ENCODE results near the gene ACOX3.

ACOX3 gene

DNA sequence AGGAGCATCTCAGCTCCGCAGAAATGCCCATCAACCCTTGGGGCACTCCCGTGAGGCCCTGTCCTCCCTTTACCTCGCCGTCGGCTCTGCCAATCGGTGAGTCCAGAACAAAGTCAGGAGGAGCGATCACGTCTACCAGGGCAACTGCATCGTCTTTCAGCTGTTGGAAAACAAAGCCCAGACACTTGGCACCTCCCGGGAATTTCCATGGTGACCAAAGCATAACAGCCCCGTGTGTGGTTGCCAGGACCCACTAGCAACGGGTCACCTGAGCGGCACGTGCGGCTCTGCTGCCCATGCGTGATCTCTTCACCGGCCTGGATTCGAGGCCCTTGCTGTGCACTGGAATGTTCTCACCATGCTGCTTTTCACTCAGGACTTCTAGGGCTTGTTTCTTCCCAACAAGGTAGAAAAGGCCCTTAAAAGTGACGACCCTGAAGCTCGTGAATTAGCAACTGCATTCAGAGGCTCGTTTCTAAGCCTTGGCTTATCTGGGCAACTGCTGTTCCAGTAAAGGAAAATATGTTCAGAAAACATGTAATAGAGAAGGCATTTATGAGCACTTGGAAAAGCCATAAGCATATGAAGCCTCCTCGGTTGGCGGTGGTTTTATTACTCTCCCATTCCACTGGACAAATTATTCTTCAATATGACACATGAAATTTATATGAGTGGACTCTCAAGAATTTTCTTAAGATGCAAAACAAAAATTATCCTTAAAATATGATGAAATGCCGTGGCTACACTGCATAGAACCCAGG, 69.5 kb downstream of the ACOX3 start:
- no peak for DNase-seq

DNA sequence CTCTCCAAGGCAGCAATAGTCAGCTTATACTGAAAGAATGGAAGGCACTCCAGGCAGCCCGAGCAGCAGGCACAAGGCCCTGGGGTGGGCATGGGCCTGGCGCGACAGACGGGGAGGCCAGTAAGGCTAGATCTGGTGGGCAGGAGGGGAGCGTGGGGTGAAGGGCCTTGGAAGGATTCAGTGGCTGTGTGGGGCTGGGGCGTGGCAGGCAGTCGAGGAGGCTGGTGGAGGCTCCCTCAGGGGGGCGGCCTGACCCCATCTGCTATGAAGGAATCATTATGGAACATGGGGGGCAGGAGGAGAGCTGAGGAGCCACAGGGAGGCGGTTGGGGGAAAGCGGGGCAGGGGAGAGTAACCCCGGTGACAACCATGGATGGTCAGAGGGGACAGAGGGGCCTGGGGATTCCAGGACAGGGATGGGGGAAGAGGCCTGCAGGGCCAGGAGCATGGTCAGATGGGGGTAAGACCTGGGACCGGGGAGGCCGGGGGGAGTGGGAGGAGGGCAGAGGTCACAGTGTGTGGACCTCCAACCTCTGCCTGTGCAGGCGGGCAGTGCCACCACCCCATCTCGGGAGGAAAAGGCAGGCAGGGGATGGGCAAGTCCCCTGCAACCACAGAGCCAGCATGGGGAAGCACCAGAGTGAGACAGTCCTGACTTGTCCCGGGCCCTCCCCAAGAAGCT, 70.3 kb downstream of the ACOX3 start:
- DNase-seq: no peak

DNA sequence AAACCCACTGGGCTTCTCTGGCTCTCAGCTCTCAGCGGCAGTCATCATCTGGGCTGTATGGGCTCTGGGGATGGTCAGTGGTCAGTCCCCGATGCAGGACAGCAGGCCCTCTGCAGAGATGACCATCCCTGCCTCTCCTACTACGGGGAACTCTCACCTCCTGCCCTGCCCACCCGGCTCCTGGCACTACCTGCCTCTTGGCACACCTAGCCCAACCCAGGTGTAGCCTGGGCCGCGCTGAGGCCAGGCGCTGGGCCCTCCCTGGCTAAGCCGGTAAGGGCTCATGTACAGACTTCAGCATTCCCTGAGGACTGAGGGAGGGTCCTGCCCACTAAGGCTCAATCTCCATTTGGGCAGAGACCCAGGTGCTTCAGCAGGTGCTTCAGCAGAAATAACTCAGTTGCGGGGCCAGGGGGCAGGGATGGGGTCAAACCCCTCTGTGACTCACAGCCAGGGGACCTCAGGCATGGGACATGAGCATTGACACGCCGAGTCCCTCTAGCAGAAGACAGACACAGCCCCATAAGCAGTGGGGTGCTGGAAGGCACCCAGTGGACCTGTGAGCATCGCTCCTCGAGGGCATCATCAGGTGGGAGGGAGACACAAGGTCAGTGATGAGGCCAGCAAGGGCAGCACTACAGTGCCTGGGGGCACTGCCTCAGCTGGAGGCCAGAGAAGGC, 71.0 kb downstream of the ACOX3 start:
- DNase-seq: no peak

DNA sequence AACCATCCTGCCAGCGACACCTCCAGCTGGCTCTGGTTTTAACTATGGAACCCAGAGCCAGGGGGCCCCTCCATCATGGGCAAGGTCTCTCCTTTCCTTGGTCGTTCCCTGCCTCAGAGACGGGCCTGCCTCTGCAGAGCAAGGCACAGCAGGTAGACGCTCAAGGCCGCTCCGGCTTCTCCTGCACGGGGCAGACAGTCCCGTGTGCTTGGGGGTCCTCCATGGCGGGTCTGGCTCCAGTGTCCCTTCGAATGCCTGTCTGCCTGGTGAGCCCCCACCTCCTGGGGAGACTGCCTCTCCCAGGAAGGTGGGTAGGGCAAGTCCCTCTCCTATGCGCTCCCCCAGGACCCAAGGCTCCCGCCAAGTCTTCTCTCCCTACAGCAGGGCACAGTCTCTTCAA, 71.5 kb downstream of the ACOX3 start:
- no peak for DNase-seq

DNA sequence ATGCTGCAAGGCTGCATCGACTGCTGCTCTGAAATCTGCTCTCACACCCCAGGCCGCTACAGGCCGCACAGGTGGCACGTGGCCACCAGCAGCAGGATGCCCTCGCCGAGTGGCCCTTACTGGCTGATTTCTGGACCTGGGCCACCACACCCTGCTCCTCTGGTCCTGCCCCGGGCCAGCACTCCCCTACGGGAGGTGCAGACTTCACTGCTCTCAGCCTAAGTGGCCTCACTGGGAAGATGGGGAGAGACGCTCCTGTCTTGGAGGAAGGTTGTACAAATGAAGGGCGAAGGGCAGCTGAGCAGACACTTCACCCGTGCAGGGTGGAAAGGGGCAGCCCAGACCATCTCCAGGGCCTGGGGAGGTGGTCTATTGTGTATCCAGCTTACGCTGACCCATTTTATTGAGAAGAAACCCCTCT, 72.5 kb downstream of the ACOX3 start:
- no peak for DNase-seq

DNA sequence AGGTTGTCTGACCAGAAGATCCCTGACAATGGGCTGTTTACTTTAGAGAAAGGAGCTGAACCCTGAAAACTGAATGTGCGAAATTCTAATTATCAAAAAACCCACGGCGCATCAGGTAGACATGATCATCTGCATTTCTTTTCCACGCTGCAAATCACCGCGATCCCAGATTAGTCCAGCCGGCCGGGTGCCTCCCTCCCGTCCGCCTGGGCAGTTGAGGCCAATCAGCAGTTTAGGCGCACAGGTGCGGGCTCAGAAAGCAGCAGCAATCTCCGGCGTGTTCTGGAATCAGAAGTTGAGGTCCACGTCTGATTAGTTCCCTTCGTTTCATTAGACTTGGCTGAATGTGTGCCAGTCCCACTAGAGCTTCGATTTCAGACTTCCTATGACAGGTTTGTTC, 73.9 kb downstream of the ACOX3 start:
- DNase-seq: no peak

DNA sequence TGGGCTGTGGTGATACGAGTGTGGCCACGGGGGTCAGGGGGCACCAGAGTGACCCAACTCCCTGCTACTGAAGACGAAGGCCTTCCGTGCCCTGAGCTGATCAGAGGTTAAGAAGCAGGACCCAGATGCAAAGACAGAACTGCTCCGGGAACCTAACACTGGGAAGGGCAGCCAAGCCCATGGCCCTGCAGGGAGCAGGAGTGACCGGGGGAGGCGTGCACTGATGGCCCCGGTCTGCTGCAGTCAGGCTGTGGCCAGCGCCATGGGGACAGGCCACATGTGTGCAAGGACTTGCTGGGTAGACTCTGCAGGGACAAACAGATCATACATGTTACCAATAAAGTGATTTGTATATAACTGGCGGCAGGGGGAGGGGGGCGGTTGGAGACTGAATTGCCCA, 74.6 kb downstream of the ACOX3 start:
- DNase-seq: no peak

DNA sequence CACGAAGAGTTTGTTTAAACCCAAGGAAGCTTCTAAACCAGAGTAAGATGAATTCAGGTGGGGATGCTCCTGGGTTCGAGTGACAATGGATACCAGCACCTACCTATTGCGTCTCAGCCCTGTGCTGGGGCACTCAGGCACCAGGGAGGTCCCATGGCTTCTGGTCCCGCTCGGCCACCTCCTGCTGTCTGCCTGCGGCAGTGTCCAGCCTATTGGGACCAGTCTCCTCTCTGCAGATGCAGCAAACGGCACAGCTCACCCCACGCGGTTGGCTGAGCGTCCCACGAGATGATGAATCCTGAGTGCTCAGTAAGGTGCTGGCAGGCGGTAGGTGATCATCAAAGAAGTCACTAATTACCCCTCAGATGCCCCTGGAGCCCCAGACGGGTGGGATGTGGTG, 75.2 kb downstream of the ACOX3 start:
- no peak for DNase-seq

DNA sequence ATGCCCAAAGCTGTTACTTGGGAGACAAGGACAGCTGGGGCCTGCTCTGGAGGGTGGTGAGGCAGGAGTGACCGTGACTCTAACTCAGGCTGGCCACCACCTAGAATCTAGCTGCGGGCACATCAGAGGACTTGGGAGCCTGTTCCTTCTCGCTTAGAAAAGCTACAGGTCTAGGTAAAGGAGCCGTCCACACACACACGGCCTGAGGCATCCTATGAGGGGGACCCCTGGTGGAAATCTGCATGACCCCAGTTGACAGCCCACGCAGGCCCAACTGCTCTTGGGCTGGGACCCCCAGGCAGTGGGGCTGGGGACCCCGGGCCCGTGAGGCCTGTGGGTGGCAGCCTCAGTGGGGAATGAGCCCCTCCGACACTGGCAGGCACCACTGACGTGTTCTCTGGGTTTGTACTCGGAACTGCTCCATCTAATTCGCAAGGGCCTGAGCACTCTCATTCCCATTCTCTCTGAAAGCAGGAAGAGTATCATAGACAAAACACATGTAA, 75.6 kb downstream of the ACOX3 start:
- no peak for DNase-seq

DNA sequence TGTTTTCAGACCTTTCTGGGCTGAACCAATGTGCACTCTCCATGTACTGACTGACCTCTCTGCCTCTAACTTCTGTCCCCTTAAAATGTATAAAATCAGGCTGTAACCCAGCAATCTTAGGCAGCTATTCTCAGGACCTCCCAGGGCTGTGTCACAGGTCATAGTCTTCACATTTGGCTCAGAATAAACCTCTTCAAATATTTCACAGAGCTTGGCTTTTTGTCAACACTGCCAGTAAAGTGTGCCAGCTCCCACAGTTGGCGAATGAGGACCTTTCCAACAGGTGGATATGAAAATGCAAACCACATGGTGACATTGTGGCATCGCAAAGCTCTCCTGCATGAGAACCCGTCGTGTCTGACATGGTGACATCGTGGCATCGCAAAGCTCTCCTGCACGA, 76.4 kb downstream of the ACOX3 start:
- DNase-seq: no peak

DNA sequence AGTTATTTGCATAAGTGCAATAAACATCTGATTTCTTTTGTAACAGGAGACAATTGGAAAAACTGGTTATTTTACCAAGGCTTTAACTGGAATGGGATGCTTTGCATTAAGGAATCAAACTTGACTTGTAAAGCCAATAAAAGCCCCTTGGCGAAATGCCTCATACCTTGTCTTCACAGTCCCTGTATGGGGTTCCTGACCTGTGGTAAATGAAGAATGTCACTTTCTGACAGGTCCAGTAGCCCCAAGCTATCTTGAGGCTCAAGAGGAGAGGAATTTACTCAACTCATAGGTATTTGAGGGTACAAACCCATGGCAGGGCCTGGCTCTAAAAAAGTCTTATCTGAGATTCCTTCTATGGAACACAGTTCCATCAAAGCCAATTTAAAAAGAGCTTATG, 78.0 kb downstream of the ACOX3 start:
- DNase-seq: no peak

DNA sequence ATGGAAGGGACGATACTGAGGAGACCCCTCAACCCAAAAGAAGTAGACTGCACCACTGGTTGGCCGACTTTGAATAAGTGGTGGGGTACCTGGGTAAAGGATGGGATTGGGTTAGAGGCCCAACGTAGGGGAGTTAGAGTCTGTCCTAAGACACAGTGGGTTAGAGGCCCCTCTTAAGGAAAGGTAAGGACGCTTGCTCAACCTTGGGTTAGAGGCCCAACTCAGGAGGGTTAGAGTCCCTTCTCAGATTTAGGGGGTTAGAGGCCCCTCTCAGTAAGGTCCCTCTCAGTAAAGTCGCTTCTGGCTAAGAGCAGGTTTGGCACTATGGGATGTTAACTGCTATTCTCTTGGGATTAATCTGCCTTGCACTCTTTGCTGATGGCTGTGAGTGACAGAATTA, 81.3 kb downstream of the ACOX3 start:
- DNase-seq: no peak

DNA sequence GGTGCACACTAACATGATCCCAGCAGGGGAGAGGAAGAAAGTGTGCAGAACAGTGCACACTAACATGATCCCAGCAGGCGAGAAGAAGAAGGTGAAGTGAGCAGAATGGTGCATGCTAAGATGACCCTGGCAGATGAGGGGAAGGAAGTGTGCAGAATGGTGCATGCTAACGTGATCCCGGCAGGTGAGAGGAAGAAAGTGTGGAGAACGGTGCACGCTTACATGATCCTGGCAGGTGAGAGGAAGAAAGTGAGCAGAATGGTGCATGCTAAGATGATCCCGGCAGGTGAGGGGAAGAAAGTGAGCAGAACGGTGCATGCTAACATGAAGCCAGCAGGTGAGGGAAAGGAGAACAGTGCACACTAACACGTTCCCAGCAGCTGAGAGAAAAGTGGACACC, 83.7 kb downstream of the ACOX3 start:
- DNase-seq: peak; percentile 1

DNA sequence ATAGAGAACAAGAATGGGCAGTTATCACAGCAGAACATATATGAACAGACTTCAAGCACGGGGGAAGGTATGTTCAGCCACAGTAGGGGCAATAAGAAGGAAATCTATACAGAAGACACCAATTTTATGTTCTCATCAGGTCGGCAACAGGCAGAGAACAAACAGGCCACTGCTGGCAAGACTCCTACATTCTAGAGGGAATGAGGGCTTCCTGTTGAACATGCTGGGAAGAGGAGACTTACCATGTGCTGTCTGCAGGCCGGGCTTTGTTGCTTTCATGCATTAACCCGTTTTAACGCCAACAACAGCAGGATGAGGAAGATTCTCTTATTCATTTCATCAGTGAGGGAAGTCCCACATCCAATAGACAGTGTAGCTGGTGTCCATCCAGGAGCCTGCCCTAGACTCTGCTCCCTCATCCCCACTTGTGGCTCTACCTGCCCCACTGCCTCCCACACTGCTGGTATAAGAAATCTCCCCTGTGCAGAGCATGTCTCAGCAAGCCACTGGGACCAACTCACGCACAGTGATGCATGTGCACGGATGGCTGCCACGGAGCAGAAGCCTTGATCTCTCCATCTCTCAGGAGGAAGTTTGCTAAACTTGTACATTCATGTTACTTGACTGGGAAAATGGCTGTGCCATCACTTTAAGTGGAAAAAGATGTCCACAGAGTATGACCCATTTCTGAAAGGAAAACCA, 84.5 kb downstream of the ACOX3 start:
- no peak for DNase-seq

DNA sequence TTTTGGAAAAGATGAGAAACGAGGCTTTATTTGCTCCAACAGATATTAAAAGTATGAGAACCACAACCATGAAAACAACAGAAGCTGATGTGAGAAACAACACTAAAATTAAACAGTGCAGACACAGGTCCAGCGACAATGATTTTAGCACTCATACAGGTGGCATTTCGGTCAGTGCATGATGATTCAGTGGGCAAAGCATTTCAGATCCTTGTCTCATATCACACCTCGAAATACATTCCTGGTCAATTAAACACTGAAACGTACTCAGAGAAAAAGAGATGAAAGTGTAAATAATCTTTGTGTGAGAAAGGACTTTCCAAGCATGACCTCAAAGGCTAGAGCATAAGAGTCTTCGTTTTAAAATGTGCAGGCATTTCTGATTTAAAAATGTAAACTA, 85.2 kb downstream of the ACOX3 start:
- DNase-seq: no peak

DNA sequence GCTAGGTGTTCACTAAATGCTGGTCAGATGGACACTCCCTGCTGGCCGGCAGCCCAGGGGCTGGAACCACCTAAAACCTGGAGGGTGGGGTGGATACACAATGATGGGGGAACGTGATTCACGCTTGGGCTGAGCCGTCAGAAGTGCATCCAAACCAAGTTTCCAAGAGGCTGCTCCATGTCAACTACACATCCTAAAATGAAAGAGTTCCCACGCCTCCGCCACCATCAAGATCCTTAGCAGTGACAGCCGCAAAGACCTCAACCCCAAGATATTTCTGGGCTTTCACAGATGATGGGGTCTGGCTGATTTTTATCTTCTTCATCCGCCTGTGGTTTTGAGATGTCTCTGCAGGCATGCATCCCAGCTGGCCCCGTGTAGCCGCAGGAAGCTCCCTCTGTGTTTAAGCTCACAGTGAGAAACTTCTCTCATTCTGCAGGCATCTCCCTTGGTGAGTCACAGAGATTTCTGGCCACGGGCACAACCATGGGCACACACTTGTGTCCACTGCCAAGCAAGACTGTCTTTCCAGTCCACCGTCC, 86.5 kb downstream of the ACOX3 start:
- peak; percentile 8 for DNase-seq

DNA sequence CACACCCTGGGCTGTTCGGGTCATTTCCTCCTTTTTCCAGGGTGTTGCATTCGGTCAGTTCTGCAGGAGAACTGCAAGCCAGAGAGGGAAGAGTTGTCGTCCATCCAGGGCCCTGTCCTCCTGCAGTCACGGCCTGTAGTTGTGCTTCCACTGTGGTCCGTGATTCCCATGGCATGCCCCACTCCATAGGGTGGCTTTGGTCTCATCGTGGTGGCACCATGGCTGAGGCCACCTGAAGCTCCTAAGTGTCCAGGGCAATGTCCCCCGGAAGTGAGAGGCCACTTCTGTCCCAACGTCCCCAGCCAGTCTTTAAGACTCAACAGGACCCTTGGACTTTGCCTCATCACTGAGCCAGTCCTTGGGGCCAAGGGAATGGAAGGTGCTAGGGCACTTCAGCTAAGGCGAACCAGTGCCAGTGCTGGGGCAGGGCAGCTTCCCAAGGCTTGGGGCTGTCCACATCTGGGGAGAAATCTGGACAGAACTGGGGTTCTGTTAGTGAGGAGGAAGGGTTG, 87.3 kb downstream of the ACOX3 start:
- DNase-seq: peak; percentile 3

DNA sequence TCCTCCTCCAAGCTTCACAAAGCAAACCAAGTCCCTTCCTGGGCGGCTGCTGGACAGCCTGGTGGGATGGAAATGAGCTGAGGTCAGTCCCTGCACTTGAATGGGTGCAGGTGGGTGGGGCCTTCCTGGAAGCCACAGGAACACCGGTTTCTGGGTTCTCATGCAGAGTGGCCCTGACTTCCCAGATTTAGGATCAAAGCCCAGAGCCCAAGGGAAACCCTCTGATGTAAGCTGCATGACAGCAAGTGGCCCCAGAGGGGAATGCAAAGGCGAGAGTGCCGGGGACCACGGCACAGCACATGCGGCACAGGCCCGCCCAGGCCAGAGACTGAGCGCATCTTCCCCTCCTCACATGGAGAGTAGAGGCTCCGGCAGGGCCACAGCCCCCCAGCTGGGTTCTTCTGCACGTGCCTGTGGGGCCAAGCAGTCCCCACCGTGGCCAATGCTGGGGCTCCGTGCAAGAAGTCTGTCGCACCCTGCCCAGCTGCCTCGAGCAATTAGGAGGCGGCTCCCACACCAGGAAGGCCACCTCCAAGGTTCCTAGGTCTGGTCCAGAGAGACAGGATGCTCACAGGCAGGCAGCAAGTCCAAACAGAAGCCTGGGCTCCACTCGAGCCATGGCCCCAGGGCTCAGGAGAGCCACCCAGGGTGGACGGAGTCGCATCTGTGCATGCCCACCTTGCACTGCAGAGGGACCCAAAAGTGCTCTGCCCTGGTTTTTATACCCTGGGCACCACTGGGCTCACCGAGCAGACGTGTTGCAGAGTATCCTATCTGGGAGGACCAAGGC, 88.0 kb downstream of the ACOX3 start:
- peak; percentile 13 for DNase-seq

DNA sequence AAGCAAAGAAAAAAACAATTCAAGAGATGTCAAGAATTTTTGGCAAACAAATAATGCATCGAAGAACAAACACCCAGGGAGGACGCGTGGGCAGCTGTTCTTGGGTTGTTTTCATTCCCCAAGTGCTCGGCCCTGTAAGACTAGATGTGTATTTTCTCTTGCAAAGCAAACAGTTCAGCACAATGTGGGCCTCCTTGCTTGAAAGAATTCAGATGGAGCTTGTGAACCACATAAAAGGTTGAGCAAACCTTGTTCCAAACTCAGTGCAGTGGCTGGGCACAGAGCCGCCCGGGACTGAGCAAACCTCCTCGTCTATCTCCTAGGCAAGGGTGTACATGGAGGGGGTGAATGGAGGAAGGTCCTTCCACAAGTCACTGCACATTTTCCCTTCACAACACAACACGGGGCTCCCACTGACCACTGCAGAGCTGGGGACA, 88.6 kb downstream of the ACOX3 start:
- DNase-seq: no peak

DNA sequence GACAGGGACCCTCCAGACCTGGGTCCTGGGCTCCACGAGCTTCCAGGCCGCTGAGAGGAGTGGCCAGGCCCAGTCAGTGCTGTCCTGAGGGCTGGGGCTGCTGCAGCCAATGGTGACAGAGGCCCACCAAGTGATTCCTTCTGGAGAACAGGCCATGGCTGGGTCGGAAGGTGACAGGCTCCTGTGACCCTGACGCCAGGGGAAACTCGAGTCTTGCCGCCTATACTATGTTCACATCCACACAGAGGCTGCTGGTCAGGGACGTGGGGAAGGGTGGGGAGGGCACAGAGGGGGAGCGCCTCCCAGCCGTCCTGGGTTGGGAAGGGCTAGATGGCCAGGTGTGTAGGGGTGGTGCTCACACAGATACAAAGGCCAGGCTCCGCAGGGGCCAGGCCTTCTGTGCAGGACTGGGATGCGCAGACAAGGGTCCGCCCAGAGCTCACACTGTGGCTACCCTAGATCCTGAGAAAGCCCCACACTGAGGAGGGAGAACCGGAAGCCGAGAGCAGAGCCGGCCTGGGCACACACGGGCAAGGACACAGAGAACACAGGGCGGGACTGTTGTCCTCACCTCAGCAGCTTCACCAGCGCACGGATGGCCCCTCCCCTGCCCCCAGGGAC, 89.6 kb downstream of the ACOX3 start:
- DNase-seq: peak; percentile 8

DNA sequence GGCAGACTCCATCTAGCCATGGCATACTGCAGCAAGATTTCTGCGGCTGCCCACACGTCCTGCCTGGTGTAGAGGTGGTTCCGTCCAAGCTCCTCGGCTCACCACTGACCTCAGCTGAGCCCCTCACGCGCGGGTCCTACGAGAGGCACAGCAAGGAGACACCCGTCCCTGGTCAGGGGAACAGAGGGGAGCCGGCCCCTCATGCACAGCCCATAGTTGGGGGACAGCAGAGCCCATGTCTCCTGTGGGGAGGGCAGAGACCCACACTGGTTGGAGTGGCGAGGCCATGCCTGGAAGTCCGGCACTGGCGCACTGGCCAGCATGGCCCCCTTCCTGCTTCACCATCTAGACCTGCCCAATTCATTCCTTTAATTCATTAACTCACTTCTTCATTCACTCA, 90.2 kb downstream of the ACOX3 start:
- DNase-seq: peak; percentile 6
